SK-N-SH (cell line): Measurements from ENCODE around the gene TMEM164. TPM values are rescaled to one million over a fixed set of nuclear protein-coding genes. Genes with fewer than 3 reads are reported as not detected.

Experiments used
- CTCF ChIA-PET: fragments of 300-600, 350-600 bp; formaldehyde crosslinking; extraction: SDS; loops from one replicate; lab custom pipeline; 2021; lab: Yijun Ruan, JAX
- POLR2A ChIA-PET: fragments of 350-600 bp; sonication (Branson Sonifier 250); formaldehyde crosslinking; extraction: SDS; loops from one replicate; lab custom pipeline; 2020; ENCODE audit warnings: antibody characterized with exemption, inconsistent platforms; lab: Yijun Ruan, JAX
- DNase-seq: peaks from one replicate; pipeline ENCODE4 v3.0.0; 2012
- H2AFZ ChIP-seq: fragments of 200-600 bp; sonication (generic); 2 replicates; pipeline ENCODE4 v1.8.1; 2016; ENCODE audit warnings: antibody characterized with exemption, mild to moderate bottlenecking, low read depth
- H3F3A ChIP-seq: fragments of 200-600 bp; sonication (generic); replicated peaks from 2 replicates; pipeline ENCODE3; 2016; ENCODE audit warnings: antibody characterized with exemption, mild to moderate bottlenecking; ENCODE audit not compliant: insufficient read depth
- H3K27ac ChIP-seq, 2 experiments: fragments of 200-500 bp in 1 of 2; fragments of 200-600 bp in 1 of 2; sonication (Bioruptor generic) in 1 of 2; sonication (generic), shearing (Covaris generic) in 1 of 2; 2 replicates each; pipeline versions ENCODE4 v1.5.1 to v1.6.1; 2014 to 2016; ENCODE audit warnings: low read depth in 2 of 2, inconsistent platforms in 1 of 2, low read length in 1 of 2, mild to moderate bottlenecking in 1 of 2, mixed read lengths in 1 of 2
- H3K27me3 ChIP-seq: fragments of 200-600 bp; sonication (generic), shearing (Covaris generic); 2 replicates; pipeline ENCODE4 v1.6.1; 2016; ENCODE audit warnings: mixed run types; ENCODE audit not compliant: insufficient read depth
- H3K36me3 ChIP-seq, 2 experiments: fragments of 200-500 bp in 1 of 2; fragments of 200-600 bp in 1 of 2; sonication (Bioruptor generic) in 1 of 2; sonication (generic) in 1 of 2; replicated peaks in 1 of 2; 2 replicates each; pipeline versions ENCODE3 to v1.5.1; 2014 to 2016; ENCODE audit warnings: low read length in 1 of 2, mild to moderate bottlenecking in 1 of 2; ENCODE audit not compliant: insufficient read depth in 2 of 2, control insufficient read depth in 1 of 2
- H3K4me1 ChIP-seq, 2 experiments: fragments of 200-500 bp in 1 of 2; fragments of 200-600 bp in 1 of 2; sonication (Bioruptor generic) in 1 of 2; sonication (generic), shearing (Covaris generic) in 1 of 2; 2 replicates each; pipeline versions ENCODE4 v1.5.1 to v1.6.1; 2014 to 2016; ENCODE audit warnings: low read depth in 1 of 2, low read length in 1 of 2, mixed run types in 1 of 2; ENCODE audit not compliant: insufficient read depth in 2 of 2, control insufficient read depth in 1 of 2
- H3K4me2 ChIP-seq: fragments of 200-600 bp; sonication (generic), shearing (Covaris generic); 2 replicates; pipeline ENCODE4 v1.6.1; 2017; ENCODE audit warnings: mixed run types
- H3K4me3 ChIP-seq, 2 experiments: fragments of 200-500 bp in 1 of 2; fragments of 200-600 bp in 1 of 2; sonication (Bioruptor generic) in 1 of 2; sonication (generic), shearing (Covaris generic) in 1 of 2; 2 replicates each; pipeline versions ENCODE4 v1.5.1 to v1.8.1; 2014 to 2016; ENCODE audit warnings: low read depth in 2 of 2, inconsistent platforms in 1 of 2, low read length in 1 of 2, mild to moderate bottlenecking in 1 of 2, mixed read lengths in 1 of 2, moderate library complexity in 1 of 2
- H3K79me2 ChIP-seq: fragments of 200-600 bp; sonication (generic); 2 replicates; pipeline ENCODE4 v1.8.1; 2017; ENCODE audit warnings: mild to moderate bottlenecking; ENCODE audit not compliant: insufficient read depth
- H3K9ac ChIP-seq: fragments of 200-600 bp; sonication (generic); 2 replicates; pipeline ENCODE4 v1.6.1; 2017; ENCODE audit warnings: mixed run types
- H3K9me2 ChIP-seq: fragments of 200-600 bp; sonication (generic); 2 replicates; pipeline ENCODE4 v1.6.1; 2017; ENCODE audit warnings: mixed run types
- H3K9me3 ChIP-seq: fragments of 200-600 bp; sonication (generic); 2 replicates; pipeline ENCODE4 v1.6.1; 2017; ENCODE audit warnings: mixed run types, mild to moderate bottlenecking, moderate library complexity
- H4K20me1 ChIP-seq: fragments of 200-600 bp; sonication (generic); 2 replicates; pipeline ENCODE4 v1.6.1; 2017; ENCODE audit warnings: mild to moderate bottlenecking, mixed run types; ENCODE audit not compliant: insufficient read depth
- EP300 ChIP-seq, 2 experiments: IDR thresholded peaks; 2 replicates each; pipeline versions ENCODE4 v1.4.0 to v1.6.1; 2012; ENCODE audit warnings: borderline replicate concordance in 1 of 2, low read depth in 1 of 2, low read length in 1 of 2
- FOXJ3 ChIP-seq: sonication (generic); formaldehyde crosslinking; IDR thresholded peaks from 2 replicates; pipeline ENCODE4 v1.5.1; 2020; ENCODE audit warnings: mild to moderate bottlenecking, missing genetic modification reagents
- GABPA ChIP-seq: IDR thresholded peaks from 2 replicates; pipeline ENCODE4 v1.4.0; 2012; ENCODE audit warnings: low read depth, mild to moderate bottlenecking
- GATA2 ChIP-seq: sonication (generic); formaldehyde crosslinking; IDR thresholded peaks from 2 replicates; pipeline ENCODE4 v1.5.0; 2020; ENCODE audit warnings: mild to moderate bottlenecking, missing genetic modification reagents
- JUND ChIP-seq: IDR thresholded peaks from 2 replicates; pipeline ENCODE4 v1.4.0; 2012
- NRF1 ChIP-seq: IDR thresholded peaks from 2 replicates; pipeline ENCODE4 v1.6.1; 2012; ENCODE audit warnings: low read depth, mild to moderate bottlenecking, low read length
- RAD21 ChIP-seq: IDR thresholded peaks from 2 replicates; pipeline ENCODE4 v1.6.1; 2012; ENCODE audit warnings: mild to moderate bottlenecking, low read length
- RCOR1 ChIP-seq: fragments of 150-350 bp; IDR thresholded peaks from 2 replicates; pipeline ENCODE4 v1.6.1; 2017; ENCODE audit warnings: antibody characterized with exemption, low read length
- RXRA ChIP-seq: IDR thresholded peaks from 2 replicates; pipeline ENCODE4 v1.4.0; 2012; ENCODE audit warnings: low read depth, mild to moderate bottlenecking, borderline replicate concordance
- SIN3A ChIP-seq: IDR thresholded peaks from 2 replicates; pipeline ENCODE4 v1.6.1; 2012; ENCODE audit warnings: low read depth, mild to moderate bottlenecking, low read length, moderate library complexity, borderline replicate concordance
- SMC3 ChIP-seq: IDR thresholded peaks from 2 replicates; pipeline ENCODE4 v1.6.1; 2012; ENCODE audit warnings: low read depth, low read length, improper control_type of control experiment
- TAF1 ChIP-seq: IDR thresholded peaks from 2 replicates; pipeline ENCODE4 v1.6.1; 2012; ENCODE audit warnings: low read depth, mild to moderate bottlenecking, low read length, moderate library complexity, borderline replicate concordance
- WGBS: methylation state at CpG from one replicate; pipeline ENCODE4 v1.1.6; 2017; ENCODE audit warnings: low lambda C conversion rate; 5-methylcytosine and 5-hydroxymethylcytosine counted together
- polyA plus RNA-seq, 3 experiments: library from polyadenylated mRNA; depleted of rRNA; stranded (reverse); fragments of >200 nt; gene quantifications; 2 replicates each; pipeline ENCODE4 v1.2.3, GENCODE V29; 2012
- TF ChIP-seq, protein P1 (sequence below): IDR thresholded peaks from 2 replicates; pipeline ENCODE4; 2012
- TF ChIP-seq, protein P2 (sequence below): fragments of 200-600 bp; sonication (generic); IDR thresholded peaks from 2 replicates; pipeline ENCODE4 v1.6.1; 2017; ENCODE audit warnings: antibody characterized with exemption, mild to moderate bottlenecking, moderate library complexity
- TF ChIP-seq, protein P3 (sequence below): IDR thresholded peaks from 2 replicates; pipeline ENCODE4 v1.6.1; 2012; ENCODE audit warnings: mild to moderate bottlenecking, low read depth, low read length, moderate library complexity
- TF ChIP-seq, protein P4 (sequence below): fragments of 150-350 bp; IDR thresholded peaks from 2 replicates; pipeline ENCODE4 v1.6.1; 2016; ENCODE audit warnings: mild to moderate bottlenecking, low read depth, low read length

The TMEM164 gene
- polyA plus RNA-seq, 1 of the 3 experiments (the other 2 are of a cell fraction): 11.9 TPM

DNA sequence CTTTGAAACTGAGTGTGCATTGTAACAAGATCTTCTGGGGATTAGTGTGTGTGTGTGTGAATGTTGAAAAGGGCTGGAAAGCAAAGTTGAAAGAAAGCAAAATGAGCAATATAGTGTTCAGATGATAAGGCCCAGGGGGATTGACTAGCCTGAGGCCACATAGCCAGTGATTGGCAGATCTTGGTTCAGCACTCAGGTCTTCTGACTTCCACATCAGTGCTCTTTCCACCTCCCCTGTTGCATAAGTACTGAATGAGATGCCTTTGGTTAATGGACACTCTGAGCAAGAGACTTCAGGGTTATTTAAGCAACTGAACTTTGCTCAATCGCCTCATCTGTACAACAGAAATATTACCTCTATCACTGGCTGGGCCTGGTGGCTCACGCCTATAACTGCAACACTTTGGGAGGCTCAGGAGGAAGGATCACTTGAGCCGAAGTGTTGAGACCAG is 120.4 kb downstream of the TMEM164 start:
- Histone ChIP-seq H3K9me3 (no peaks in the 10 kb centered on the region), H3K27me3 (no peaks in the 10 kb centered on the region), H3K36me3 (peaks cover 0 to 8% of the 10 kb centered on the region in 2 experiments), H4K20me1 (no peaks in the 10 kb centered on the region), H2AFZ (no peak overlapping the region), H3K9me2 (no peaks in the 10 kb centered on the region), H3K4me2 (no peak overlapping the region), H3K79me2 (no peaks in the 10 kb centered on the region), H3K4me3 (no peak overlapping the region), H3K27ac (no peak overlapping the region), H3F3A (no peaks in the 10 kb centered on the region), H3K9ac (no peak overlapping the region), H3K4me1 (peaks cover 0 to 9% of the 10 kb centered on the region in 2 experiments; a peak in 1 of 4 replicates)
- TF ChIP-seq GATA2 (CRISPR knock-in tag) (no peak), EP300 (IDR thresholded peaks at IDR 0.05; ENCODE audit: borderline replicate concordance in 1 of 2, low read depth in 1 of 2, low read length in 1 of 2) (no peak), FOXJ3 (no peak), SMC3 (no peak), JUND (no peak), RXRA (no peak), GABPA (no peak)
- TF ChIP-seq, protein P1, sequence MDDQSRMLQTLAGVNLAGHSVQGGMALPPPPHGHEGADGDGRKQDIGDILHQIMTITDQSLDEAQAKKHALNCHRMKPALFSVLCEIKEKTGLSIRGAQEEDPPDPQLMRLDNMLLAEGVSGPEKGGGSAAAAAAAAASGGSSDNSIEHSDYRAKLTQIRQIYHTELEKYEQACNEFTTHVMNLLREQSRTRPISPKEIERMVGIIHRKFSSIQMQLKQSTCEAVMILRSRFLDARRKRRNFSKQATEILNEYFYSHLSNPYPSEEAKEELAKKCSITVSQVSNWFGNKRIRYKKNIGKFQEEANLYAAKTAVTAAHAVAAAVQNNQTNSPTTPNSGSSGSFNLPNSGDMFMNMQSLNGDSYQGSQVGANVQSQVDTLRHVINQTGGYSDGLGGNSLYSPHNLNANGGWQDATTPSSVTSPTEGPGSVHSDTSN: no peak
- CTCF ChIA-PET: no interaction called here
- 47% methylated on average over 2 of the region's 3 CpGs for WGBS
- DNase-seq: no peak
- POLR2A ChIA-PET: no interaction called here

DNA sequence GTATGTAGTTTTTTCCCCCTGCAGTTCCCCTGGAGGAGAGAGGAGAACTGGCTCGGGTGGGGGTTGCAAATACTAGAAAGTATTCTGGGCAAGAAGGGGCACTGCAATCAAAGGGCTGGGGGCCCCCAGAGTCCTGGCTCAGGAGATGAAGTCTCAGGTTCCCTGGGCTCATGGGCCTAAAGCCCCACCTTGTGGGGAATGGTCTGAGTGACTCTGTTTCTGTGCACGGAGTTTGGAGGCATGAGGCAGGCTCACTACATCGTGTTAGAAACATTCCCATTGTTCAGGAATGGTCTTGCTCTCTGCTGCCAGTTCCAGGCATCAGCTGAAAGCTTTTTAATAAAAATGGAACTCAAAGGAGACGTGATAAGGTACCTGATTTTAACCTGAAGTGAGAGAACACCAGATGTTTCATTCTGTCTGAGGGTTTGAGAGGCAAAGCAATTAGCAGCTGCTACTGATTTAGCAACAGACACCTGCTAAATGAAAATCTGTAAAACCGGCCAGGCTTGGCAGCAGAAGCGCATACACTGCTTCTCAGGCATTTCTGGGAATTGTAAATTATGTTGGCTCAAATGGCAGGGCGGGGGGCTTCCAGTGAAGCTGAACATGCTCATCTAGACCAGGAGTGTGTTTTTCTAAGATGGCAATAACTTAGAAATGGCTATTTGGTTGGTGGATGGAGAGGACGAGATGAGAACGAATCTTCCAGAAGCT is 122.7 kb downstream of the TMEM164 start:
- ChIA-PET CTCF (interaction anchor here (0.6 to 2.3 kb wide), 5 partner anchors 20 to 391 kb away, joined by 3 to 20 read pairs (median 3); no protein-coding TSS in a partner anchor), POLR2A (no interaction called here)
- peaks cover 0 to 9% of the 10 kb centered on the region in 2 experiments; a peak in 1 of 4 replicates for H3K4me1 ChIP-seq
- no peak overlapping the region for H3K4me2 ChIP-seq
- H3K9me2 ChIP-seq: no peaks in the 10 kb centered on the region
- H2AFZ ChIP-seq: no peak overlapping the region
- 41% methylated on average over 8 of the region's 9 CpGs for WGBS
- H3K36me3 ChIP-seq: peaks cover 0 to 8% of the 10 kb centered on the region in 2 experiments
- peak; percentile 24 for DNase-seq
- H3K9ac ChIP-seq: no peak overlapping the region
- H3K79me2 ChIP-seq: no peaks in the 10 kb centered on the region
- H3F3A ChIP-seq: no peaks in the 10 kb centered on the region
- no peak overlapping the region for H3K4me3 ChIP-seq
- H4K20me1 ChIP-seq: no peaks in the 10 kb centered on the region
- no peaks in the 10 kb centered on the region for H3K9me3 ChIP-seq
- peak overlapping the region in 1 of 2 experiments; percentile 17; a peak in 2 of 4 replicates for H3K27ac ChIP-seq
- H3K27me3 ChIP-seq: no peaks in the 10 kb centered on the region
- TF ChIP-seq GATA2 (CRISPR knock-in tag) (no peak), JUND (no peak), TAF1 (no peak), RXRA (no peak), GABPA (no peak), RAD21 (peak; percentile 59), RCOR1 (peak; percentile 46; the same call in 1 of the 2 replicates), NRF1 (no peak), FOXJ3 (no peak), SIN3A (no peak), SMC3 (0 out of 2 replicates have a peak, but pooled peaks have one; percentile 28)
- TF ChIP-seq, protein P1: no peak
- TF ChIP-seq, protein P2, sequence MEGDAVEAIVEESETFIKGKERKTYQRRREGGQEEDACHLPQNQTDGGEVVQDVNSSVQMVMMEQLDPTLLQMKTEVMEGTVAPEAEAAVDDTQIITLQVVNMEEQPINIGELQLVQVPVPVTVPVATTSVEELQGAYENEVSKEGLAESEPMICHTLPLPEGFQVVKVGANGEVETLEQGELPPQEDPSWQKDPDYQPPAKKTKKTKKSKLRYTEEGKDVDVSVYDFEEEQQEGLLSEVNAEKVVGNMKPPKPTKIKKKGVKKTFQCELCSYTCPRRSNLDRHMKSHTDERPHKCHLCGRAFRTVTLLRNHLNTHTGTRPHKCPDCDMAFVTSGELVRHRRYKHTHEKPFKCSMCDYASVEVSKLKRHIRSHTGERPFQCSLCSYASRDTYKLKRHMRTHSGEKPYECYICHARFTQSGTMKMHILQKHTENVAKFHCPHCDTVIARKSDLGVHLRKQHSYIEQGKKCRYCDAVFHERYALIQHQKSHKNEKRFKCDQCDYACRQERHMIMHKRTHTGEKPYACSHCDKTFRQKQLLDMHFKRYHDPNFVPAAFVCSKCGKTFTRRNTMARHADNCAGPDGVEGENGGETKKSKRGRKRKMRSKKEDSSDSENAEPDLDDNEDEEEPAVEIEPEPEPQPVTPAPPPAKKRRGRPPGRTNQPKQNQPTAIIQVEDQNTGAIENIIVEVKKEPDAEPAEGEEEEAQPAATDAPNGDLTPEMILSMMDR: peak; percentile 36
- TF ChIP-seq, protein P3, sequence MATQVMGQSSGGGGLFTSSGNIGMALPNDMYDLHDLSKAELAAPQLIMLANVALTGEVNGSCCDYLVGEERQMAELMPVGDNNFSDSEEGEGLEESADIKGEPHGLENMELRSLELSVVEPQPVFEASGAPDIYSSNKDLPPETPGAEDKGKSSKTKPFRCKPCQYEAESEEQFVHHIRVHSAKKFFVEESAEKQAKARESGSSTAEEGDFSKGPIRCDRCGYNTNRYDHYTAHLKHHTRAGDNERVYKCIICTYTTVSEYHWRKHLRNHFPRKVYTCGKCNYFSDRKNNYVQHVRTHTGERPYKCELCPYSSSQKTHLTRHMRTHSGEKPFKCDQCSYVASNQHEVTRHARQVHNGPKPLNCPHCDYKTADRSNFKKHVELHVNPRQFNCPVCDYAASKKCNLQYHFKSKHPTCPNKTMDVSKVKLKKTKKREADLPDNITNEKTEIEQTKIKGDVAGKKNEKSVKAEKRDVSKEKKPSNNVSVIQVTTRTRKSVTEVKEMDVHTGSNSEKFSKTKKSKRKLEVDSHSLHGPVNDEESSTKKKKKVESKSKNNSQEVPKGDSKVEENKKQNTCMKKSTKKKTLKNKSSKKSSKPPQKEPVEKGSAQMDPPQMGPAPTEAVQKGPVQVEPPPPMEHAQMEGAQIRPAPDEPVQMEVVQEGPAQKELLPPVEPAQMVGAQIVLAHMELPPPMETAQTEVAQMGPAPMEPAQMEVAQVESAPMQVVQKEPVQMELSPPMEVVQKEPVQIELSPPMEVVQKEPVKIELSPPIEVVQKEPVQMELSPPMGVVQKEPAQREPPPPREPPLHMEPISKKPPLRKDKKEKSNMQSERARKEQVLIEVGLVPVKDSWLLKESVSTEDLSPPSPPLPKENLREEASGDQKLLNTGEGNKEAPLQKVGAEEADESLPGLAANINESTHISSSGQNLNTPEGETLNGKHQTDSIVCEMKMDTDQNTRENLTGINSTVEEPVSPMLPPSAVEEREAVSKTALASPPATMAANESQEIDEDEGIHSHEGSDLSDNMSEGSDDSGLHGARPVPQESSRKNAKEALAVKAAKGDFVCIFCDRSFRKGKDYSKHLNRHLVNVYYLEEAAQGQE: no peak
- TF ChIP-seq, protein P4, sequence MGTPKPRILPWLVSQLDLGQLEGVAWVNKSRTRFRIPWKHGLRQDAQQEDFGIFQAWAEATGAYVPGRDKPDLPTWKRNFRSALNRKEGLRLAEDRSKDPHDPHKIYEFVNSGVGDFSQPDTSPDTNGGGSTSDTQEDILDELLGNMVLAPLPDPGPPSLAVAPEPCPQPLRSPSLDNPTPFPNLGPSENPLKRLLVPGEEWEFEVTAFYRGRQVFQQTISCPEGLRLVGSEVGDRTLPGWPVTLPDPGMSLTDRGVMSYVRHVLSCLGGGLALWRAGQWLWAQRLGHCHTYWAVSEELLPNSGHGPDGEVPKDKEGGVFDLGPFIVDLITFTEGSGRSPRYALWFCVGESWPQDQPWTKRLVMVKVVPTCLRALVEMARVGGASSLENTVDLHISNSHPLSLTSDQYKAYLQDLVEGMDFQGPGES: no peak
